Measurements from ENCODE around the gene FYTTD1. TPM values are rescaled to one million over a fixed set of nuclear protein-coding genes. Genes with fewer than 3 reads are reported as not detected.

FYTTD1 gene
- total RNA-seq, 1 donor from 2014 or later, result 89.1 TPM

DNA sequence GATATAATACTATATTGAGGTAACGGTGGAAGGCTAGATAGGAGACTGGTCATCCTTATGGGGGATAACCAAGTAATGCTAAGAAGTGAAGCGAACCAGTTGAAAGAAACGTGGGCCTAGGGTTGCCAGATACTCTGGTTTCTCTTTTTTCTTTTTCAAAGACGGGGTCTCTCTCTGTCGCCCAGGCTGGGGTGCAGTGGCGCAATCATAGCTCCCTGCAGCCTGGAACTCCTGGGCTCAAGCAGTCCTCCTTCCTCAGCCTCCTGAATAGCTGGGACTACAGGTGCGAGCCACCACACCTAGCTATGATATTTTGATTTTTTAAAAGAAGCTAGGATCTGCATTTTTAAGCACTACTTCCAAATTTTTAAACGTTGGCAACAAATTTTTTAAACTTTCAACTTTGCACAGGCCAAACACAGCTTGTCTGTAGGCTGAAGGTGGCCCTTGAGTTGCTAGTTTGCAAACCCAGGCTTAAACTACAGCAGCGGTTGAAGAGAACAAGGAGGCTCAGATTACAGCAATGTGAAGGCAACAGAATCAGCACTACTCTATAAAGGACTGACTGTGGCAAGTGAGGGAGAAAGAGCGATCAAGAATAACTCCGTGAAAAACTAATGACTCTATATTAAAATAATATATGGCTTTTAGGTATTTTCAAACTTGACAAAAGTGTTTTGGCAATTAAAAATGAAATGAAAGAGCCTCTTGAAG lies 11.8 kb upstream of the FYTTD1 start:
- peaks cover 6% of the 10 kb centered on the region for H4K20me1 ChIP-seq (ENCODE audit: insufficient read depth, low read length)
- H3K27ac ChIP-seq (ENCODE audit: low read depth, low read length), result no peak overlapping the region
- Mint-ChIP-seq H3K36me3 (ENCODE audit: low read depth, unreplicated experiment) (no peaks in the 10 kb centered on the region), H3K27me3 (ENCODE audit: low read depth, unreplicated experiment) (no peaks in the 10 kb centered on the region), H3K4me1 (ENCODE audit: low read depth, unreplicated experiment) (peaks cover 9% of the 10 kb centered on the region), H3K27ac (ENCODE audit: unreplicated experiment) (no peak overlapping the region), H3K9me3 (ENCODE audit: unreplicated experiment) (no peaks in the 10 kb centered on the region), H3K4me3 (ENCODE audit: unreplicated experiment) (peak overlapping the region; percentile 89)
- peaks cover 12% of the 10 kb centered on the region for H3K4me1 ChIP-seq (ENCODE audit: insufficient read depth, low read length)
- no peak for TF ChIP-seq EZH2 (IDR thresholded peaks at IDR 0.05; ENCODE audit: insufficient read depth, low read length)
- TF ChIP-seq, protein P1, sequence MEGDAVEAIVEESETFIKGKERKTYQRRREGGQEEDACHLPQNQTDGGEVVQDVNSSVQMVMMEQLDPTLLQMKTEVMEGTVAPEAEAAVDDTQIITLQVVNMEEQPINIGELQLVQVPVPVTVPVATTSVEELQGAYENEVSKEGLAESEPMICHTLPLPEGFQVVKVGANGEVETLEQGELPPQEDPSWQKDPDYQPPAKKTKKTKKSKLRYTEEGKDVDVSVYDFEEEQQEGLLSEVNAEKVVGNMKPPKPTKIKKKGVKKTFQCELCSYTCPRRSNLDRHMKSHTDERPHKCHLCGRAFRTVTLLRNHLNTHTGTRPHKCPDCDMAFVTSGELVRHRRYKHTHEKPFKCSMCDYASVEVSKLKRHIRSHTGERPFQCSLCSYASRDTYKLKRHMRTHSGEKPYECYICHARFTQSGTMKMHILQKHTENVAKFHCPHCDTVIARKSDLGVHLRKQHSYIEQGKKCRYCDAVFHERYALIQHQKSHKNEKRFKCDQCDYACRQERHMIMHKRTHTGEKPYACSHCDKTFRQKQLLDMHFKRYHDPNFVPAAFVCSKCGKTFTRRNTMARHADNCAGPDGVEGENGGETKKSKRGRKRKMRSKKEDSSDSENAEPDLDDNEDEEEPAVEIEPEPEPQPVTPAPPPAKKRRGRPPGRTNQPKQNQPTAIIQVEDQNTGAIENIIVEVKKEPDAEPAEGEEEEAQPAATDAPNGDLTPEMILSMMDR (IDR thresholded peaks at IDR 0.05; ENCODE audit: insufficient read depth, low read depth, low read length), result no peak
- no peak for DNase-seq (ENCODE audit: low read depth)
- peak overlapping the region; percentile 96 for H3K4me2 ChIP-seq (ENCODE audit: low read length)
- H2AFZ ChIP-seq (ENCODE audit: low read depth, low read length), result peak overlapping the region; percentile 93
- no peak for FAIRE-seq
- peak overlapping the region; percentile 85 for H3K9ac ChIP-seq (ENCODE audit: low read length)
- H3K27me3 ChIP-seq (ENCODE audit: insufficient read depth, low read length), result no peaks in the 10 kb centered on the region
- H3K79me2 ChIP-seq (ENCODE audit: insufficient read depth, low read length), result peaks cover 33% of the 10 kb centered on the region
- peak overlapping the region; percentile 85 for H3K4me3 ChIP-seq (ENCODE audit: insufficient read depth, low read depth, low read length)
- no peaks in the 10 kb centered on the region for H3K9me3 ChIP-seq (ENCODE audit: insufficient read depth, low read depth, low read length)
- H3K36me3 ChIP-seq (ENCODE audit: insufficient read depth, low read length), result peaks cover 2% of the 10 kb centered on the region

DNA sequence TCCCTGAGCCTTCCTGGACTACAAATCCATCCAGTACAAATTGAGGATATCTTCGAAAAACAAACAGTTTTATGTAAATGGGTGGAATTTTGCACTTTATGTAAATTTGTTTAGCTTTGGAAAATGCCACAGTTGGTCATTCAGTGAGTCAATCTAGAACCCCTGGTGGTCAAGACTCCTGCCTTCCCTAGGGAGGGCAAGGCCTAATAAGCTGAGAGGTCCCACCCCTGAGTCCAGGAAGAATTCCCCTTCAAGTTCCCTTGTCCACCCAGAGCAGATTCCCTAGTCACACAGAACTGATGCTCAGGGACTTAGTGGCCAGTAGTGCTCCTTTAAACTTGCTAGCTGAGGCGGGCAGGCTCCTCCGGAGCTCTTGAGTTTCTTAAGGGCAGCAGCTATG lies 6.9 kb upstream of the FYTTD1 start:
- H2AFZ ChIP-seq (ENCODE audit: low read depth, low read length), result no peak overlapping the region
- H3K4me1 ChIP-seq (ENCODE audit: insufficient read depth, low read length), result peaks cover under 1% of the 10 kb centered on the region
- TF ChIP-seq, protein P1 (IDR thresholded peaks at IDR 0.05; ENCODE audit: insufficient read depth, low read depth, low read length), result no peak
- no peak for TF ChIP-seq EZH2 (IDR thresholded peaks at IDR 0.05; ENCODE audit: insufficient read depth, low read length)
- no peaks in the 10 kb centered on the region for H3K27me3 Mint-ChIP-seq (ENCODE audit: low read depth, unreplicated experiment)
- H3K4me3 Mint-ChIP-seq (ENCODE audit: unreplicated experiment), result no peak overlapping the region
- H3K36me3 Mint-ChIP-seq (ENCODE audit: low read depth, unreplicated experiment), result no peaks in the 10 kb centered on the region
- H3K4me3 ChIP-seq (ENCODE audit: insufficient read depth, low read depth, low read length), result no peak overlapping the region
- H3K4me1 Mint-ChIP-seq (ENCODE audit: low read depth, unreplicated experiment), result no peaks in the 10 kb centered on the region
- H3K9me3 Mint-ChIP-seq (ENCODE audit: unreplicated experiment), result no peaks in the 10 kb centered on the region
- no peaks in the 10 kb centered on the region for H3K9me3 ChIP-seq (ENCODE audit: insufficient read depth, low read depth, low read length)
- H3K4me2 ChIP-seq (ENCODE audit: low read length), result no peak overlapping the region
- FAIRE-seq, result no peak
- no peaks in the 10 kb centered on the region for H3K27me3 ChIP-seq (ENCODE audit: insufficient read depth, low read length)
- H3K36me3 ChIP-seq (ENCODE audit: insufficient read depth, low read length), result no peaks in the 10 kb centered on the region
- H3K27ac Mint-ChIP-seq (ENCODE audit: unreplicated experiment), result no peak overlapping the region
- H3K27ac ChIP-seq (ENCODE audit: low read depth, low read length), result no peak overlapping the region
- DNase-seq (ENCODE audit: low read depth), result no peak
- H3K9ac ChIP-seq (ENCODE audit: low read length), result no peak overlapping the region
- no peaks in the 10 kb centered on the region for H4K20me1 ChIP-seq (ENCODE audit: insufficient read depth, low read length)
- no peaks in the 10 kb centered on the region for H3K79me2 ChIP-seq (ENCODE audit: insufficient read depth, low read length)

DNA sequence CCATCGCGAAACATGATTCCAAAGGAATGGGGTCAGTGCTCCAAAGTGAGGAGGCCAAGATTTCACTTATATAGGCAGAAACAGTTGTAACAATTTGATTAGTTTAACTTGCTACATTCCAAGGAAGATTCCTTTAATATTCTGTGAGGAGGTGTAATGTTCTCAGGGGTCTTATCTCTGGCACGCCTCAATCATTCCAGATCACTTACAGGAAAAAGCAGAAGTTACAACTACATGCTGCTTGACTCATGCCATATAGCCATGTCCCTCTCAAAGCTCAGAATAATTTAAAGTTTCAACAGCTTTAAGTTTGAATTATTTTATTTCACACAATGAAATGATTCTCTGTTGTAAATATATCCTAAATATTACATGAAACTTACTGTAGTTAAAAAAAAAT lies 3.5 kb upstream of the FYTTD1 start:
- DNase-seq (ENCODE audit: low read depth), result no peak

More for the DNA sequence above, 3.5 kb upstream of the FYTTD1 start:
- Histone ChIP-seq H3K9ac (ENCODE audit: low read length) (no peak overlapping the region), H4K20me1 (ENCODE audit: insufficient read depth, low read length) (peaks cover 8% of the 10 kb centered on the region), H3K4me1 (ENCODE audit: insufficient read depth, low read length) (peaks cover 8% of the 10 kb centered on the region), H2AFZ (ENCODE audit: low read depth, low read length) (no peak overlapping the region), H3K36me3 (ENCODE audit: insufficient read depth, low read length) (no peaks in the 10 kb centered on the region), H3K27ac (ENCODE audit: low read depth, low read length) (no peak overlapping the region), H3K9me3 (ENCODE audit: insufficient read depth, low read depth, low read length) (no peaks in the 10 kb centered on the region), H3K4me2 (ENCODE audit: low read length) (no peak overlapping the region), H3K27me3 (ENCODE audit: insufficient read depth, low read length) (no peaks in the 10 kb centered on the region), H3K79me2 (ENCODE audit: insufficient read depth, low read length) (peaks cover 7% of the 10 kb centered on the region), H3K4me3 (ENCODE audit: insufficient read depth, low read depth, low read length) (no peak overlapping the region)
- no peak for TF ChIP-seq EZH2 (IDR thresholded peaks at IDR 0.05; ENCODE audit: insufficient read depth, low read length)
- H3K36me3 Mint-ChIP-seq (ENCODE audit: low read depth, unreplicated experiment), result no peaks in the 10 kb centered on the region
- H3K27ac Mint-ChIP-seq (ENCODE audit: unreplicated experiment), result no peak overlapping the region
- H3K9me3 Mint-ChIP-seq (ENCODE audit: unreplicated experiment), result no peaks in the 10 kb centered on the region
- no peaks in the 10 kb centered on the region for H3K27me3 Mint-ChIP-seq (ENCODE audit: low read depth, unreplicated experiment)
- no peaks in the 10 kb centered on the region for H3K4me1 Mint-ChIP-seq (ENCODE audit: low read depth, unreplicated experiment)
- H3K4me3 Mint-ChIP-seq (ENCODE audit: unreplicated experiment), result no peak overlapping the region
- no peak for FAIRE-seq
